GM19351 (cell line): ENCODE measurements around the gene CCDC136.

Source experiments
- ATAC-seq: cut with Tn5 transposase; IDR thresholded peaks from one replicate; pipeline ENCODE4 v1.9.1; 2021; ENCODE audit warnings: mild to moderate bottlenecking, moderate library complexity; ENCODE audit not compliant: unreplicated experiment

The CCDC136 gene

GRCh38 chr7:128830231-128831177, 38.7 kb downstream of the CCDC136 start, which contains the start of gene FLNC:
FLNC (plus strand) TSS chr7:128830406; CDS start chr7:128830638, 232 bp downstream.
- ATAC-seq = no peak

- no peak for ATAC-seq
Measured at GRCh38 chr7:128831178-128831993, 39.6 kb downstream of the CCDC136 start.

GRCh38 chr7:128831994-128832879, 40.5 kb downstream of the CCDC136 start:
- no peak for ATAC-seq

- ATAC-seq = no peak
Measured at GRCh38 chr7:128832880-128833147, 41.0 kb downstream of the CCDC136 start.

- ATAC-seq = no peak
Measured at GRCh38 chr7:128833148-128833945, 41.6 kb downstream of the CCDC136 start.

- no peak for ATAC-seq
Measured at GRCh38 chr7:128833946-128834325, 42.2 kb downstream of the CCDC136 start.

GRCh38 chr7:128835231-128835751, 43.5 kb downstream of the CCDC136 start:
- no peak for ATAC-seq

- ATAC-seq = no peak
Measured at GRCh38 chr7:128835790-128836641, 44.2 kb downstream of the CCDC136 start.

GRCh38 chr7:128836729-128837348, 45.1 kb downstream of the CCDC136 start:
- ATAC-seq = no peak

- no peak for ATAC-seq
Measured at GRCh38 chr7:128837521-128837921, 45.8 kb downstream of the CCDC136 start.

- ATAC-seq = no peak
Measured at GRCh38 chr7:128838109-128838779, 46.5 kb downstream of the CCDC136 start.

GRCh38 chr7:128838981-128839731, 47.4 kb downstream of the CCDC136 start:
- no peak for ATAC-seq

GRCh38 chr7:128839751-128840177, 48.0 kb downstream of the CCDC136 start:
- no peak for ATAC-seq

GRCh38 chr7:128840326-128841170, 48.8 kb downstream of the CCDC136 start:
- ATAC-seq = no peak

- ATAC-seq = no peak
Measured at GRCh38 chr7:128841171-128841690, 49.5 kb downstream of the CCDC136 start.
